K562 (cell line): ENCODE data around the gene ZNF148. TPM values are rescaled to one million over a fixed set of nuclear protein-coding genes. Genes with fewer than 3 reads are reported as not detected.
A peak's percentile ranks its signal among the peaks of the same experiment; 100 is the strongest.

Source experiments
- ATAC-seq: fragments of 200-7000 bp; cut with Tn5 transposase; 3 replicates; pipeline ENCODE4 v1.9.1; 2020; ENCODE audit warnings: moderate library complexity
- BruUV-seq: library from RNA; stranded (reverse); fragments of 400-500 nt; replicated peaks from 2 replicates; lab custom pipeline; 2021; lab: Mats Ljungman, UMichigan
- CTCF ChIA-PET: fragments of 300-600 bp; formaldehyde crosslinking; extraction: SDS; loops from one replicate; lab custom pipeline; 2021; ENCODE audit warnings: low intra/inter-chr PET ratio; lab: Yijun Ruan, JAX
- POLR2A ChIA-PET: fragments of 300-600, 350-650 bp; sonication (Branson Sonifier 250); formaldehyde crosslinking; extraction: SDS; loops from one replicate; lab custom pipeline; 2021; ENCODE audit warnings: antibody characterized with exemption, inconsistent platforms; lab: Yijun Ruan, JAX
- DNase-seq, 4 experiments: peaks; one replicate each; pipeline versions ENCODE4 v3.0.0 to v3.0.0-alpha.2; 2011 to 2018; ENCODE audit warnings: low spot score in 3 of 4, mixed read lengths in 3 of 4; ENCODE audit errors: extremely low read depth in 1 of 4
- FAIRE-seq: peaks from 2 replicates; lab custom pipeline; 2011; peaks lifted over from hg19 to GRCh38; lab: Jason Lieb, UNC
- H2AFZ ChIP-seq: 2 replicates; pipeline ENCODE4 v1.6.0; 2011; ENCODE audit warnings: low read depth, low read length, control low read depth, inconsistent platforms
- H3K27ac ChIP-seq: fragments of 200-600 bp; 3 replicates; pipeline ENCODE4 v1.8.0; 2011; ENCODE audit warnings: low read depth, mild to moderate bottlenecking, control low read depth, inconsistent platforms, low read length, moderate library complexity, mixed read lengths; ENCODE audit errors: extremely low read depth
- H3K27me3 ChIP-seq, 2 experiments: fragments of 300-600 bp in 1 of 2; 2 replicates in 1 of 2; 3 replicates in 1 of 2; pipeline versions ENCODE4 v1.6.0 to v1.8.0; 2011; ENCODE audit warnings: inconsistent platforms in 2 of 2, low read length in 2 of 2, mild to moderate bottlenecking in 1 of 2, mixed read lengths in 1 of 2, moderate library complexity in 1 of 2; ENCODE audit not compliant: control insufficient read depth in 2 of 2, insufficient read depth in 2 of 2
- H3K36me3 ChIP-seq: fragments of 300-600 bp; 3 replicates; pipeline ENCODE4 v1.8.0; 2011; ENCODE audit warnings: mild to moderate bottlenecking, low read length, inconsistent platforms; ENCODE audit not compliant: control insufficient read depth, insufficient read depth
- H3K4me1 ChIP-seq, 2 experiments: fragments of 200-600 bp in 1 of 2; replicated peaks in 1 of 2; 2 replicates in 1 of 2; 3 replicates in 1 of 2; pipeline versions ENCODE4 v1.5.1 to v1.8.0; 2011; ENCODE audit warnings: inconsistent platforms in 2 of 2, low read length in 2 of 2, mild to moderate bottlenecking in 1 of 2, mixed read lengths in 1 of 2, moderate library complexity in 1 of 2; ENCODE audit not compliant: control insufficient read depth in 2 of 2, insufficient read depth in 2 of 2
- H3K4me2 ChIP-seq: 2 replicates; pipeline ENCODE4 v1.6.1; 2011; ENCODE audit warnings: low read length, control low read depth, inconsistent platforms, mixed read lengths; ENCODE audit not compliant: insufficient read depth
- H3K4me3 ChIP-seq: fragments of 200-600 bp; sonication (generic), shearing (Covaris generic); 2 replicates; pipeline ENCODE4 v1.5.1; 2016; ENCODE audit warnings: control low read depth, inconsistent platforms
- H3K79me2 ChIP-seq: fragments of 200-600 bp; 3 replicates; pipeline ENCODE4 v1.8.0; 2011; ENCODE audit warnings: low read length, inconsistent platforms; ENCODE audit not compliant: control insufficient read depth, insufficient read depth
- H3K9ac ChIP-seq, 2 experiments: 2 replicates each; pipeline versions ENCODE4 v1.6.0 to v1.6.1; 2011; ENCODE audit warnings: low read depth in 2 of 2, low read length in 2 of 2, control low read depth in 1 of 2, inconsistent platforms in 1 of 2, mild to moderate bottlenecking in 1 of 2, mixed read lengths in 1 of 2; ENCODE audit not compliant: insufficient read depth in 1 of 2
- H3K9me1 ChIP-seq: one replicate; pipeline ENCODE4 v1.6.0; 2011; ENCODE audit warnings: inconsistent platforms, mild to moderate bottlenecking, low read length, moderate library complexity; ENCODE audit not compliant: control insufficient read depth, insufficient read depth
- H3K9me3 ChIP-seq: replicated peaks from 2 replicates; pipeline ENCODE4 v1.5.1; 2011; ENCODE audit warnings: low read depth, low read length, inconsistent platforms; ENCODE audit not compliant: control insufficient read depth, insufficient read depth
- H4K20me1 ChIP-seq: replicated peaks from 2 replicates; pipeline ENCODE4 v1.6.1; 2011; ENCODE audit warnings: low read length, inconsistent platforms, mixed read lengths; ENCODE audit not compliant: control insufficient read depth, insufficient read depth
- ATF3 ChIP-seq, 2 experiments: fragments of 450-650 bp in 1 of 2; sonication (generic) in 1 of 2; formaldehyde crosslinking in 1 of 2; IDR thresholded peaks in 1 of 2; conservative IDR thresholded peaks in 1 of 2; 2 replicates each; pipeline versions ENCODE4 v1.6.1 to v1.8.1; 2016 to 2023; ENCODE audit warnings: mild to moderate bottlenecking in 2 of 2, moderate library complexity in 2 of 2, inconsistent platforms in 1 of 2, missing genetic modification reagents in 1 of 2
- BRD9 ChIP-seq: fragments of 450-650 bp; IDR thresholded peaks from 2 replicates; pipeline ENCODE4 v1.6.1; 2018; ENCODE audit warnings: low read depth; ENCODE audit not compliant: partially characterized antibody
- CEBPG ChIP-seq, 3 experiments: fragments of 200-800 bp in 1 of 3; sonication (Bioruptor generic) in 1 of 3; sonication (generic) in 1 of 3; formaldehyde crosslinking in 1 of 3; IDR thresholded peaks in 2 of 3; conservative IDR thresholded peaks in 1 of 3; 2 replicates each; pipeline versions ENCODE4 v1.6.1 to v1.8.0; 2016 to 2022; ENCODE audit warnings: missing compliant biosample characterization in 2 of 3, missing genetic modification characterization in 2 of 3, mild to moderate bottlenecking in 1 of 3, missing genetic modification reagents in 1 of 3
- GABPB2 ChIP-seq: fragments of 250-450 bp; sonication (Bioruptor Pico); conservative IDR thresholded peaks from 2 replicates; pipeline ENCODE4 v1.5.1; 2021; ENCODE audit warnings: mild to moderate bottlenecking
- GMEB1 ChIP-seq: fragments of 250-450 bp; sonication (Bioruptor Pico); IDR thresholded peaks from 2 replicates; pipeline ENCODE4 v1.4.0; 2020; ENCODE audit warnings: mild to moderate bottlenecking
- MYBL2 ChIP-seq, 2 experiments: fragments of 450-650 bp in 1 of 2; sonication (generic) in 1 of 2; formaldehyde crosslinking in 1 of 2; IDR thresholded peaks; 2 replicates each; pipeline versions ENCODE4 v1.6.1 to v1.8.1; 2017 to 2022; ENCODE audit warnings: borderline replicate concordance in 1 of 2, inconsistent platforms in 1 of 2, low read depth in 1 of 2, mild to moderate bottlenecking in 1 of 2, missing genetic modification reagents in 1 of 2, moderate library complexity in 1 of 2
- PREB ChIP-seq: sonication (generic); formaldehyde crosslinking; IDR thresholded peaks from 2 replicates; pipeline ENCODE4 v1.8.1; 2023; ENCODE audit warnings: mild to moderate bottlenecking, missing genetic modification reagents
- RAD21 ChIP-seq, 2 experiments: fragments of 250-450 bp in 1 of 2; fragments of 450-650 bp in 1 of 2; sonication (Bioruptor Pico) in 1 of 2; formaldehyde crosslinking in 1 of 2; IDR thresholded peaks in 1 of 2; conservative IDR thresholded peaks in 1 of 2; 2 replicates each; pipeline versions ENCODE4 v1.4.0 to v1.8.0; 2020 to 2022; ENCODE audit warnings: mild to moderate bottlenecking in 2 of 2, moderate library complexity in 1 of 2
- ZNF384 ChIP-seq: IDR thresholded peaks from 2 replicates; pipeline ENCODE4 v1.6.1; 2012; ENCODE audit warnings: low read depth, low read length, improper control_type of control experiment
- ZNF561 ChIP-seq: fragments of 450-650 bp; formaldehyde crosslinking; conservative IDR thresholded peaks from 2 replicates; pipeline ENCODE4 v1.4.0; 2020; ENCODE audit warnings: mild to moderate bottlenecking, moderate library complexity
- WGBS: fragments of 100-300 bp; shearing (Covaris generic); methylation state at CpG from one replicate; pipeline ENCODE4 v1.1.6; 2016; ENCODE audit warnings: low coverage, mixed read lengths; ENCODE audit not compliant: insufficient coverage; ENCODE audit errors: missing lambda C conversion rate; 5-methylcytosine and 5-hydroxymethylcytosine counted together
- in situ Hi-C: fragments of 300-500 bp; cut with MboI; formaldehyde crosslinking; loops from 4 replicates; pipeline ENCODE4 v1.15.0; 2018; ENCODE audit warnings: inconsistent platforms, mixed read lengths
- intact Hi-C: fragments of 100-400 bp; cut with micrococcal nuclease; formaldehyde crosslinking; loops from 2 replicates; pipeline ENCODE4 v1.14.2; 2022
- polyA plus RNA-seq, 8 experiments: library from polyadenylated mRNA; depleted of rRNA in 4 of 8; stranded (reverse) in 5 of 8; unstranded in 3 of 8; fragments of >200 nt; fragmentation: Nextera tagmentation in 2 of 8; fragmentation: Illumina TruSeq in 1 of 8; extraction: Ambion mirVana in 2 of 8; extraction: Trizol in 1 of 8; gene quantifications; 2 replicates each; pipeline versions ENCODE4 v1.2.1 to v1.2.3, GENCODE V29; 2011 to 2014; ENCODE audit warnings: inconsistent platforms in 1 of 8, missing spikeins in 1 of 8
- total RNA-seq, 7 experiments: library from RNA; depleted of rRNA in 6 of 7; stranded (reverse); fragments of >200 nt in 6 of 7; fragmentation: Illumina TruSeq in 2 of 7; extraction: Trizol in 2 of 7; gene quantifications; 2 replicates each; pipeline versions ENCODE4 v1.2.1 to v1.2.3, GENCODE V29; 2011 to 2021; ENCODE audit warnings: low replicate concordance in 1 of 7

Gene ZNF148
- total and polyA plus RNA-seq, 9 of the 15 experiments (the other 6 are each of a cell fraction or from before 2014, with no cell fraction given): 2.7 to 15.1 (median 8.3) TPM

- TF ChIP-seq BRD9: no peak
- no peak for TF ChIP-seq MYBL2 (IDR thresholded peaks at IDR 0.05; ENCODE audit: low read depth)
- no peak for TF ChIP-seq MYBL2 (CRISPR knock-in tag; IDR thresholded peaks at IDR 0.05; ENCODE audit: borderline replicate concordance)
- TF ChIP-seq GMEB1 (CRISPR knock-in tag): no peak
- no peak for TF ChIP-seq RAD21 (CRISPR knock-in tag; conservative IDR thresholded peaks at IDR 0.05 in 1 of 2, IDR thresholded peaks at IDR 0.05 in 1 of 2)
- no peak for TF ChIP-seq ZNF384
- TF ChIP-seq, all 486 proteins: peak for 0
These were observed 35.0 kb downstream of the ZNF148 start (continued) for GRCh38 chr3:125340121-125340520.

- no peak overlapping the region for H2AFZ ChIP-seq
- POLR2A ChIA-PET: no interaction called here
- TF ChIP-seq ZNF561: no peak
- no peak for TF ChIP-seq GABPB2
- peak; percentile 28; the same call in 1 of the 2 replicates for TF ChIP-seq ATF3 (IDR thresholded peaks at IDR 0.05)
- TF ChIP-seq ATF3 (CRISPR knock-in tag; conservative IDR thresholded peaks at IDR 0.05): no peak
- TF ChIP-seq PREB (CRISPR knock-in tag): no peak
- TF ChIP-seq CEBPG (CRISPR knock-in tag; IDR thresholded peaks at IDR 0.05): no peak
- TF ChIP-seq CEBPG (tag; conservative IDR thresholded peaks at IDR 0.05 in 1 of 2, IDR thresholded peaks at IDR 0.05 in 1 of 2): peak in 1 of 2 experiments; percentile 71; a peak in 2 of 4 replicates
- TF ChIP-seq, all 486 proteins: peak for 2
- no TSS peak for BruUV-seq
- DNase-seq: no peak
- CTCF ChIA-PET: no interaction called here
- Histone ChIP-seq H3K36me3 (no peaks in the 10 kb centered on the region), H4K20me1 (no peaks in the 10 kb centered on the region), H3K27ac (no peak overlapping the region), H3K4me1 (peaks cover 0 to 3% of the 10 kb centered on the region in 2 experiments; a peak in 2 of 5 replicates), H3K4me2 (no peak overlapping the region), H3K27me3 (no peaks in the 10 kb centered on the region), H3K4me3 (no peak overlapping the region), H3K9me3 (no peaks in the 10 kb centered on the region; the same call in 1 of the 2 replicates), H3K79me2 (peaks cover 86% of the 10 kb centered on the region), H3K9ac (no peak overlapping the region), H3K9me1 (no peaks in the 10 kb centered on the region)
- intact Hi-C loops (no loop called here), in situ Hi-C loops (no loop called here)
- WGBS: 21% methylated on average over 2 of the region's 2 CpGs
- FAIRE-seq: no peak
- ATAC-seq: no peak; the same call in 2 of the 3 replicates
These were observed 37.6 kb downstream of the ZNF148 start for GRCh38 chr3:125337506-125337905.
